ENCODE data around the gene CARMIL1.

DNA sequence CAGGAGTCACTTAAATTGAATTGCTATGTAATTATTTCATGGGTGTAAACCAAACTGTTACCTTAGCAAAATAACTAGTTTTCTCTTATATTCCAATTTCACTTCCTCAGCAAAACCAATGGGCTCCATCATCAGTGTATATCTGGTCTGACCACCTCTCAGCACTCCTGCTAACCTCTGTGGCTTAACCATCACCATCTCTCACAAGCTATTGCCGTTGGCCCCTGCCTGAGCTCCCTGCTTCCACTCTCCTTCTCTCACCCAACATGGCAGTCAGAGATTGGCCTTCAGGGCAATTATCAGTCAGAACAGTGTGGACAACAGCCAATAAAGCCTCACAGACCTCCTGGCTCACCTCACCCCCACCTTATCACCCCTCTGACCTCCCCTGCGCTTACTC is 124.0 kb downstream of the CARMIL1 start:
- TF ChIP-seq GABPA (IDR thresholded peaks at IDR 0.05; ENCODE audit: borderline replicate concordance, insufficient read depth, low read length): no peak
- TF ChIP-seq EP300 (IDR thresholded peaks at IDR 0.05; ENCODE audit: borderline replicate concordance in 1 of 2, low read depth in 2 of 2, low read length in 2 of 2): no peak
- TF ChIP-seq, protein P1, sequence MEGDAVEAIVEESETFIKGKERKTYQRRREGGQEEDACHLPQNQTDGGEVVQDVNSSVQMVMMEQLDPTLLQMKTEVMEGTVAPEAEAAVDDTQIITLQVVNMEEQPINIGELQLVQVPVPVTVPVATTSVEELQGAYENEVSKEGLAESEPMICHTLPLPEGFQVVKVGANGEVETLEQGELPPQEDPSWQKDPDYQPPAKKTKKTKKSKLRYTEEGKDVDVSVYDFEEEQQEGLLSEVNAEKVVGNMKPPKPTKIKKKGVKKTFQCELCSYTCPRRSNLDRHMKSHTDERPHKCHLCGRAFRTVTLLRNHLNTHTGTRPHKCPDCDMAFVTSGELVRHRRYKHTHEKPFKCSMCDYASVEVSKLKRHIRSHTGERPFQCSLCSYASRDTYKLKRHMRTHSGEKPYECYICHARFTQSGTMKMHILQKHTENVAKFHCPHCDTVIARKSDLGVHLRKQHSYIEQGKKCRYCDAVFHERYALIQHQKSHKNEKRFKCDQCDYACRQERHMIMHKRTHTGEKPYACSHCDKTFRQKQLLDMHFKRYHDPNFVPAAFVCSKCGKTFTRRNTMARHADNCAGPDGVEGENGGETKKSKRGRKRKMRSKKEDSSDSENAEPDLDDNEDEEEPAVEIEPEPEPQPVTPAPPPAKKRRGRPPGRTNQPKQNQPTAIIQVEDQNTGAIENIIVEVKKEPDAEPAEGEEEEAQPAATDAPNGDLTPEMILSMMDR (IDR thresholded peaks at IDR 0.05; ENCODE audit: control extremely low read depth in 1 of 3, insufficient read depth in 1 of 3, low read depth in 1 of 3, low read length in 3 of 3): no peak

Measured in H1 (cell line).